NCI-H1417 (cell line): Measurements from ENCODE around the gene UBAC2.
A peak's percentile ranks its signal among the peaks of the same experiment; 100 is the strongest.
"Not testable (repeated sequence)": the region's sequence is repeated elsewhere in the genome, so short reads cannot be mapped to it uniquely, and the experiment has no call there.

Experiments used
- DNase-seq, 3 experiments: peaks; one replicate each; lab custom pipeline; 2025; lab: John Stamatoyannopoulos, UW

Gene UBAC2

GRCh38 chr13:99182439-99182838 is 18.2 kb upstream of the UBAC2 start:
- peak in 1 of 3 experiments; percentile 45 for DNase-seq

GRCh38 chr13:99185606-99186005 is 15.0 kb upstream of the UBAC2 start:
- DNase-seq: no peak

GRCh38 chr13:99190147-99190985 is 10.3 kb upstream of the UBAC2 start:
- no peak for DNase-seq

- no peak for DNase-seq
Observed at GRCh38 chr13:99191336-99191899, 9.2 kb upstream of the UBAC2 start.

DNA sequence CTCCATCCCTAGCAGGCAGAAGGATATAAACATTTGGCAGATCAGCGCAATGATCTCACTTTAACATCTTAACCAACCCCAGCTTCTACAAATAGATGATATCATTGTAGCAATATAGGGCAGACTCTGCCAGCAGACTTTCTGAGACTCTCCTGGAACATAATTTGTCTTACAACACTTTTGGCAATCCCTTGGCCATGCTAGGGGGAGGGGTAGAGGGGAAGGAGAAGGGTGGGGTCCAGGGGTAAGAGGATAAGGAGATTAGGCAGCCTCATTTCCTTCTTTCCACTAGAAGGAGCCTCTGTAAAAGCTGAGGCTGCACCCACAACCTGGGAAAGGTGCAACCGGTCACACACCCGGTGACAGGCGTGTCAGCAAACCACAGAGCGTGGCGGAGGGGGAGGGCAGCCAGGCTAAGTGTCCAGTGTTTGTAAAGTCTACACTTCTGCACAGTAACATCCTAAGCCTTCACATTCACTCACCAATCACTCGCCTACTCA is 8.7 kb upstream of the UBAC2 start:
- DNase-seq: no peak

DNA sequence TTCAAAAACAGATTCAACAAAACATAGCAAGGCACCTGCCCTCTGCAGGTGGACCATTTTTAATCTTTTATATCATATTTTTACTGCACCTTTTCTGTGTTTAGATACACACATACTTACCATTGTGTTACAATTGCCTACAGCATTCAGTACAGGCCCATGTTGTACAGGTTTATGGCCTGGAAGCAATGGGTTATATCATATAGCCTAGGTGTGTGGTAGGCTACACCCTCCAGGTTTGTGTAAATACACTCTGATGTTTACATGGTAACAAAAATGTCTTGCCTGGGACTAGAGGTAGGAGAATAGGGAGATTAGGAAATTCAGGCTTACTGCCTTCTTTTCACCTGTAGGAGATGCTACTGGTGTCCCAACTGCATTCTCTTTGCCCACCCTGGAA is 8.2 kb upstream of the UBAC2 start:
- DNase-seq: no peak

- DNase-seq: no peak
Observed at GRCh38 chr13:99193152-99193551, 7.5 kb upstream of the UBAC2 start.

GRCh38 chr13:99196466-99197116 is 4.1 kb upstream of the UBAC2 start:
- peak in 2 of 3 experiments; percentile 18 to 46 for DNase-seq

DNA sequence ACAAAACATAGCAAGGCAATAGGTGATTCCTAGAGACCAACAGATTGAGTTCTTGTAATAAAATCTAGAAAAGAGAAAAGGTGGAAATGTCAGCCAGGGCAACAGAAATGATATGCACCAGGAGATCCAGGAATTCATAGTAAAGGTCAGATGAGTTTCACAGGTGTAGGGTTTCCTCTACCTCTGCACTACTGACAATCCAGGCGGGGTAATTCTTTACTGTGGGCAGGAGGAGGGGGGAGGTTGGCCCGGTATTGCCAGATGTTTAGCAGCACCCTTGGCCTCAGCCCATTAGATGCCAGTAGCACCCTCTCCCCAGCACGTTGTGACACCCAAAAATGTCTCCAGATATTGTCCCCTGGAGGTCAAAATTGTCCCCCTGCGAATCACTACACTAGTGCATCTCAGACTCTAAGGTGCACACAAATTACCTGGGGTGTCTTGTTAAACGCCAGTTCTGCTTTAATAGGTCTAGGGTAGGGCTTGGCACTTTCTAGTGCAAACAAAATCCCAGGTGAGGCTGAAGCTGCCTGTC is 3.5 kb upstream of the UBAC2 start:
- DNase-seq: peak in 1 of 3 experiments; percentile 45

DNA sequence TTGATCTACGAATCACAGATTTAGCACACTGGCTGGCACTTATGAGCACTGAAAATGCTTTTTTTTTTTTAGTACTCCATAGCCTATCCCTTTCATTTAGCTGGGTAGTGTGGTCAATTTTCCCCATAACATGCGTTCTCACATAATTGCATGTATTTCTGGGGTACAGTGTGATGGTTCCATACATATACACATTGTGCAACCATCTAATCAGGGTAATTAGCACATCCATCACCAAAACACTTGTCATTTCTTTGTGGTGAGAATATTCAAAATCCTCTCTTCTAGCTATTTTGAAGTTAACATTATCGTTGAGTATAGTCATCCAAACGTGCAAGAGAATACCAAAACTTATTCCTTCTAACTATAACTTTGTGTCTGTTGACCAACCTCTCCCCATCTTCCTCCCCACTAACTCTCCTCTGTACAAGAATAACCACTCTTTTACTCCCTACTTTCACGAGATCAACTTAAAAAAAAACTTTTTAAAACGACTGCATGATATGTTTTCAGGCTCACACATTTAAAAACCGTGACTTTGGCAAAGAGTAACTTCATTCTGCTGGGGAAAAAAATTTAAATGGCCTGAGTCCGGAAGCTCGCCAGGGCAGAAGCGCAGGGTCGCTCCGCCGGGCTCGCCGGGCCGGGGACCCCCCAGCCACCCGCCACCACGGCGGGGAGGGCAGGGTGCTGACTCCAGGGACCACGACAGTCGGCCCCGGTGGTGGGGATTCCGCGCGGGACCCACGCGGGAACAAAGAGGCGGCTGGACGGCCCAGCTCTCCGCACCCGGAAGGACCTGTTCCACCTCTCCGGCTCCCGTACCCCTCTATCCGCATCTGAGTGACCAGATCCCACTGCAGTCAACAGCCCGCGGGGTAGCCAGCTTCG is 868 bp upstream of the UBAC2 start:
- DNase-seq: peak in 2 of 3 experiments; percentile 65 to 70

DNA sequence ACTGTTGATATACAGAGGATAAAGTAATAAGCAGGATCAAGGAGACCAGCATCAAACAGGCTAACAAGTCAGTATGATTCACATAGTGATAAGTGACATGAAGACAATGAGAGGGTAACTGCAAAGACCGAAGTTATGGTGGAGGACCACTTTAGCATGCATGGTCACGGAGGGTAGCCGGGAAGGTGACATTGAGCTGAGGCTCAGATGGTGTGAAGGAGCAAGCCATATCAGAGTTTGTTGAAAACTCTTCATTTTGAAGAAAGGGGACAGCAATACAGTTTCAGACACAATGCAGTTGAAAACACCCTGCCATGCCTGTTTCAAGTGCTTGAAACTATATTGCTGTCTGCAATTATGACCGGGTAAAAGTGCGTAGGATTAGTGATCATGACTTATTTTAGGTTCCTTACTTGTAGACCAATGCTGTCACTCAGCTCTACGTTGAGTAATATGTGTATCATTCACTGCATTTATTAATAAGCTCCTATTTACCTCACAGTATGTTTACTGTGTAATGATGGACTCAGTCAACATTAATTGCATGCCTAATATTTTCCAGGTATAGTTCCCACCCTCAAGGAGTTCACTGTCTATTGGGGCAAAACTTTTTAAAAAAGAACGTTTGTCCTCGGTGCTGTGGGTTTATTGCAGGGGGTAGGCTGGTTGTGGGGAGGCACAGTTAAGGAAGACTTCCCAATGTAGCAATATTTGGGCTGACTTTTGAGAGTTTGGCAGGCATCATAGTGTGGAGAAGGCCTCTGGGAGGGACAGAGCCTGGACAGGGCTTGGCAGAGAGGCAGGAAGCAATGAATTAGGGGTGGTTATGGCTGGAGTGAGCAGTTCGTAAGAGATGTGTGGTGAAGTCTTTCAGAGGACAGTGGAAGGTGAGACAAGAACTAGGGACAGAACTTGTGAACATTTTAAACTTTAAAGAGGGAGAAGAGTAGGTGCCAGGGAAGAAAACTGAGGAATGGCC is 3.2 kb downstream of the UBAC2 start:
- DNase-seq: no peak

DNA sequence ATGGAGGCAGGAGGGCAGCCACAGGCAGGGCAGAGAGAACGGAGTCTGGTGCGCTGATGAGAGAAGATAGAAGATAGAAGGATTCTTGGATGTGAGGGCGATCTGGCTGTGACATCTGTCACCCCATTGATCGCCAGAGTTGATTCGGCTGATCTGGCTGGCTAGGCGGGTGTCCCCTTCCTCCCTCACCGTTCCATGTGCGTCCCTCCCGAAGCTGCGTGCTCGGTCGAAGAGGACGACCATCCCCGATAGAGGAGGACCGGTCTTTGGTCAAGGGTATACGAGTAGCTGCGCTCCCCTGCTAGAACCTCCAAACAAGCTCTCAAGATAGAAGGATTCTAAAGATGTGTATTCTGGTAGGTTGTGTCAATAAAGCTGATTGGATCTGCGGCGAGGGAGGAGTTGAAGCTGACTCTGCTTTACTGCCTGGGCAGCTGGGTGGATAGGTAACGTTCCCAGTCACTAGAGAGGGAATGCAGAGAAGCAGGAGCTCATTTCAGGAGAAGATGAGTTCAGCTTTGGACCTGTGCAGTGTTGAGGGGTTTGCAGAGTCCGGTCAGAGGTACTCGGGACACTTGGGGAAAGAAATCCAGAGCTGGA is 5.1 kb downstream of the UBAC2 start:
- no peak for DNase-seq

GRCh38 chr13:99206226-99206625 is 5.6 kb downstream of the UBAC2 start:
- DNase-seq: no peak

- DNase-seq: no peak
Observed at GRCh38 chr13:99206873-99207272, 6.2 kb downstream of the UBAC2 start.

GRCh38 chr13:99207511-99207910 is 6.9 kb downstream of the UBAC2 start:
- DNase-seq: no peak

- DNase-seq: peak in 1 of 3 experiments; percentile 21
Observed at GRCh38 chr13:99208185-99208584, 7.5 kb downstream of the UBAC2 start.

- no peak for DNase-seq
Observed at GRCh38 chr13:99208845-99209527, 8.3 kb downstream of the UBAC2 start.

DNA sequence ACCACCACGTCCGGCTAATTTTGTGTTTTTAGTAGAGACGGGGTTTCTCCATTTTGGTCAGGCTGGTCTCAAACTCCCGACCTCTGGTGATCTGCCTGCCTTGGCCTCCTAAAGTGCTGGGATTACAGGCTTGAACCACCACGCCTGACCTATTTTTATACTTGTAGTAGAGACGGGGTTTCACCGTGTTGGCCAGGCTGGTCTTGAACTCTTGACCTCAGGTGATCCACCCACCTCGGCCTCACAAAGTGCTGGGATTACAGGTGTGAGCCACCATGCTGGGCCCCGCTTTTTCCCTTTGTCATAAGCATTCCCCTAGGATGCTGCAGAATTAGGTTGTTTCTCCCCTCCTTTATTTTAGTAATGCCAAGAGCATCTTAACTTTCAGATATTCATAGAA is 10.0 kb downstream of the UBAC2 start:
- DNase-seq: not testable (repeated sequence)

DNA sequence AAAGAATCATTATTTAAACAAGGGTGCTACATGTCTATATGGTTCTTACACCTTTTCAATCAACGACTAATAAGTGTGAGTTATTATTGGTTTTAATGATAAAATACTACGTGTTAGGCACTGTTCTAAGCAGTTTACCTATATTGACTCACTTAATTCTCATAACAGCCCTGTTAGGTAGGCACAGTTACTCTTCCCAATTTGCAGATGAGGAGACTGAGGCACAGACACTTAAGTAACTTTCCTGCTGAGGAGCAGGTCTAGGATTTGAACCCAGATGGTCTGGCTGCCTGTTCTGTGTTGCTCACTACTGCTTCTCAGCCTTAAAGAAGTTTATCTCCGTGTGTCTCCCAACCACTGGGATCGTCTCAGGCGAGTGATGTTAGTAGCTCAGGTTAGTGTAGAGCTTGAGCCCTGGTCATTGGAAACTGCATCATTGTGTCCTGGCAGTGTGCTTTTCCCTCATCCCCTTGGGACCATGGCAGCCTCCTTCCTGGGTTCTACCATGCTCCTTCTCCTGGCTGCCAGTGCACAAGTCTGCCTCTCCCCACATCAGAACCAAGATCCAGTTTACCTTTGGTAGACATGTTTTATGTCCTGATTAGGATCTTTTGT is 10.9 kb downstream of the UBAC2 start:
- no peak for DNase-seq
